ENCODE measurements around the gene FBRSL1.

The FBRSL1 gene

GRCh38 chr12:132520421-132521199 is 30.7 kb downstream of the FBRSL1 start:
- no peak for ATAC-seq
- TF ChIP-seq ZNF8 (CRISPR knock-in tag; IDR thresholded peaks at IDR 0.05) (no peak), RARB (CRISPR knock-in tag; IDR thresholded peaks at IDR 0.05) (no peak), TOX (CRISPR knock-in tag; IDR thresholded peaks at IDR 0.05; ENCODE audit: borderline replicate concordance) (no peak), SNAI2 (CRISPR knock-in tag; IDR thresholded peaks at IDR 0.05) (no peak), ZNF565 (CRISPR knock-in tag; conservative IDR thresholded peaks at IDR 0.05; ENCODE audit: low read depth) (no peak), ARNTL (CRISPR knock-in tag; IDR thresholded peaks at IDR 0.05; ENCODE audit: borderline replicate concordance, low read depth) (no peak), TSHZ2 (CRISPR knock-in tag; IDR thresholded peaks at IDR 0.05) (no peak), OSR1 (CRISPR knock-in tag; IDR thresholded peaks at IDR 0.05) (no peak), PPARA (CRISPR knock-in tag; IDR thresholded peaks at IDR 0.05; ENCODE audit: borderline replicate concordance) (no peak), ESRRG (CRISPR knock-in tag; IDR thresholded peaks at IDR 0.05) (no peak), GLIS3 (CRISPR knock-in tag; IDR thresholded peaks at IDR 0.05) (no peak)

- TF ChIP-seq ESRRG (CRISPR knock-in tag; IDR thresholded peaks at IDR 0.05) (no peak), ZFP30 (CRISPR knock-in tag; IDR thresholded peaks at IDR 0.05) (no peak), BACH2 (CRISPR knock-in tag; IDR thresholded peaks at IDR 0.05; ENCODE audit: borderline replicate concordance) (no peak), RARB (CRISPR knock-in tag; IDR thresholded peaks at IDR 0.05) (no peak), TCF4 (CRISPR knock-in tag; IDR thresholded peaks at IDR 0.05; ENCODE audit: borderline replicate concordance) (no peak)
- ATAC-seq: no peak
Observed at GRCh38 chr12:132521200-132521580, 31.2 kb downstream of the FBRSL1 start.

GRCh38 chr12:132521712-132522292 is 31.9 kb downstream of the FBRSL1 start:
- ATAC-seq: no peak
- no peak for TF ChIP-seq CREB5 (CRISPR knock-in tag; IDR thresholded peaks at IDR 0.05; ENCODE audit: low read depth)
- no peak for TF ChIP-seq TOX (CRISPR knock-in tag; IDR thresholded peaks at IDR 0.05; ENCODE audit: borderline replicate concordance)
- TF ChIP-seq ZNF565 (CRISPR knock-in tag; conservative IDR thresholded peaks at IDR 0.05; ENCODE audit: low read depth): no peak
- no peak for TF ChIP-seq ZFP3 (CRISPR knock-in tag; IDR thresholded peaks at IDR 0.05)
- no peak for TF ChIP-seq ZNF8 (CRISPR knock-in tag; IDR thresholded peaks at IDR 0.05)
- no peak for TF ChIP-seq ARNTL (CRISPR knock-in tag; IDR thresholded peaks at IDR 0.05; ENCODE audit: borderline replicate concordance, low read depth)
- TF ChIP-seq PATZ1 (CRISPR knock-in tag; IDR thresholded peaks at IDR 0.05; ENCODE audit: borderline replicate concordance): no peak
- no peak for TF ChIP-seq OSR1 (CRISPR knock-in tag; IDR thresholded peaks at IDR 0.05)
- no peak for TF ChIP-seq ZC3H10 (CRISPR knock-in tag; IDR thresholded peaks at IDR 0.05)
- TF ChIP-seq CSRNP3 (CRISPR knock-in tag; IDR thresholded peaks at IDR 0.05): no peak
- no peak for TF ChIP-seq ZNF70 (CRISPR knock-in tag; IDR thresholded peaks at IDR 0.05)
- TF ChIP-seq TSHZ2 (CRISPR knock-in tag; IDR thresholded peaks at IDR 0.05): no peak
- no peak for TF ChIP-seq RARB (CRISPR knock-in tag; IDR thresholded peaks at IDR 0.05)
- no peak for TF ChIP-seq SNAI2 (CRISPR knock-in tag; IDR thresholded peaks at IDR 0.05)
